Bronchial epithelial cell (primary cell): ENCODE results near the gene CST9L. TPM values are rescaled to one million over a fixed set of nuclear protein-coding genes. Genes with fewer than 3 reads are reported as not detected.

Experiments used
- DNase-seq: peaks from one replicate; pipeline ENCODE4 v3.0.0-alpha.2; 2010; ENCODE audit warnings: low read depth
- FAIRE-seq: peaks from 2 replicates; lab custom pipeline; 2011; peaks lifted over from hg19 to GRCh38; lab: Jason Lieb, UNC
- H3K27me3 ChIP-seq: 2 replicates; pipeline ENCODE4 v1.5.1; 2011; ENCODE audit warnings: low read length; ENCODE audit not compliant: control insufficient read depth, insufficient read depth
- H3K36me3 ChIP-seq: 2 replicates; pipeline ENCODE4 v1.5.1; 2011; ENCODE audit warnings: low read length; ENCODE audit not compliant: control insufficient read depth, insufficient read depth
- H3K4me3 ChIP-seq: 2 replicates; pipeline ENCODE4 v1.5.1; 2011; ENCODE audit warnings: mild to moderate bottlenecking, low read depth, low read length, control low read depth
- CTCF ChIP-seq: IDR thresholded peaks from 2 replicates; pipeline ENCODE4 v1.5.1; 2011; ENCODE audit warnings: mild to moderate bottlenecking, moderate library complexity, low read length, control low read depth, inconsistent platforms; ENCODE audit not compliant: insufficient read depth, severe bottlenecking
- total RNA-seq: library from RNA; depleted of rRNA; stranded (reverse); fragments of >200 nt; gene quantifications from 2 replicates; pipeline ENCODE4 v1.2.1, GENCODE V29; 2014

Gene CST9L
- total RNA-seq, 1 donor from 2014 or later, result not detected

GRCh38 chr20:23595941-23596340, 27.7 kb upstream of the CST9L start:
- DNase-seq, result no peak
- no peaks in the 10 kb centered on the region for H3K27me3 ChIP-seq
- FAIRE-seq, result no peak
- no peaks in the 10 kb centered on the region for H3K36me3 ChIP-seq
- H3K4me3 ChIP-seq, result no peak overlapping the region
- no peak for TF ChIP-seq CTCF

- TF ChIP-seq CTCF, result no peak
- Histone ChIP-seq H3K36me3 (no peaks in the 10 kb centered on the region), H3K27me3 (no peaks in the 10 kb centered on the region), H3K4me3 (no peak overlapping the region)
- FAIRE-seq, result no peak
- DNase-seq, result peak; percentile 35
Observed at GRCh38 chr20:23588434-23589403, 20.4 kb upstream of the CST9L start.

- Histone ChIP-seq H3K36me3 (no peaks in the 10 kb centered on the region), H3K4me3 (no peak overlapping the region), H3K27me3 (no peaks in the 10 kb centered on the region)
- FAIRE-seq (no peak), DNase-seq (no peak)
- no peak for TF ChIP-seq CTCF
Observed at GRCh38 chr20:23587631-23588030, 19.3 kb upstream of the CST9L start.

- Histone ChIP-seq H3K36me3 (no peaks in the 10 kb centered on the region), H3K4me3 (no peak overlapping the region), H3K27me3 (no peaks in the 10 kb centered on the region)
- FAIRE-seq (peak; percentile 52), DNase-seq (peak; percentile 84)
- no peak for TF ChIP-seq CTCF
Observed at GRCh38 chr20:23586735-23587525, 18.6 kb upstream of the CST9L start.

- Histone ChIP-seq H3K4me3 (no peak overlapping the region), H3K27me3 (no peaks in the 10 kb centered on the region), H3K36me3 (no peaks in the 10 kb centered on the region)
- FAIRE-seq (no peak), DNase-seq (peak; percentile 16)
- TF ChIP-seq CTCF, result no peak
Observed at GRCh38 chr20:23585808-23586734, 17.8 kb upstream of the CST9L start.
